Measurements from ENCODE around the gene ENAH.

GRCh38 chr1:225440380-225441221 is 212.3 kb downstream of the ENAH start:
- TF ChIP-seq CTCF (IDR thresholded peaks at IDR 0.05), result no peak
- no peak for TF ChIP-seq EZH2 (IDR thresholded peaks at IDR 0.05; ENCODE audit: borderline replicate concordance, insufficient read depth, low read depth, low read length, poor library complexity, severe bottlenecking)

All from B cell (primary cell).